GM21723 (cell line): ENCODE measurements around the gene DNAI4.

Experiments used
- ATAC-seq: cut with Tn5 transposase; IDR thresholded peaks from one replicate; pipeline ENCODE4 v1.9.1; 2021; ENCODE audit warnings: mild to moderate bottlenecking, moderate library complexity; ENCODE audit not compliant: unreplicated experiment

DNAI4 gene

GRCh38 chr1:66770240-66770639 is 154.4 kb downstream of the DNAI4 start:
- no peak for ATAC-seq

DNA sequence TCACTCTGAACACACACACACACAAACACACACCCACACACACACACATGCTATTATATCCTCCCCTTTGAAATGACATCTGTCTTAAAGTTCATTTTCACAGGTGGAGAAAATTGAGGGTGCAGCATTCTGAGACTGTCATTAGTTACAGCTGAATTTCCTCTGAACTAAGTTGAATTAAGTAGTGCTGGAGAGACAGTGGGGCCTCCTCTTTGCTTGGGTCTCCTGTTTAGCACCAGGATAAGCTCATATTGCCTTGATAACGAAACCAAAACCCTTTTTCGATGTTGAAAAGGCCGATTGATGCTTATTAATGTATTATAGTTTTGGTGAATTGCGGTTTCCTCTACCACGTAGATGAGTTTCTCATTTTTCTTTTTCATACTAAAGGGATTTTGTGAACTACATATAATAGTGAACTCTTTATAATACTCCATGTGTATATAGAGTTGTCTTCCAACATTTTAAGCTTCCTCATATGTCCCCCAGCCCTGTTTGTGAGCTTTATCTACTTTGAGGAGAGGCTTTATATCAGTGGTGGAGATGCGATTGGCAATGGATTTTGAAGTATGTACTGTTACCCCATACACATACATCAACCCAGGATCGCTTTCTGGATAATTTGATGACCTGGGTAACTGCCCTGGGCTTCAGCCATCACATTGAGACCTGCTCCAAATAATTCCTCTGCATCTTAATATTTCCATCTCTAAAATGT is 155.0 kb downstream of the DNAI4 start:
- ATAC-seq: no peak

DNA sequence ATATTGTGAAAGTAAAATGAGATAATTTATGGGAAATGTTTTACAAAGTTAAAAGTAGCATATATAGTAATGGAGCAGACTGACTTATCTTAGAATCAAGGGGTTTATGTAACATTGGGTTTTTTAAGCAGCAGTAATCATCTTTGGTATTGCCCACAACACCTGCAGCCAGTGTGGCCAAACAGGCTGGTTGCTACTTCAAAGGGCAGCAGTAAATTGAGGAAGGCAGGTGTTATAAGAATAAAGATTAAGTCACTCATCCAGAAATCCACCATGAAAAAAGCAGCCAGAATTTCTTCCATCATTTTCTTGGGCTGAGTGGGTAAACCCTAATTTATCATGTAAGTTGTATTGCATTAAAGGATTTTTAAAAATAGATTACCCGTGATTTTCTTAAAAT is 155.7 kb downstream of the DNAI4 start:
- ATAC-seq: no peak

DNA sequence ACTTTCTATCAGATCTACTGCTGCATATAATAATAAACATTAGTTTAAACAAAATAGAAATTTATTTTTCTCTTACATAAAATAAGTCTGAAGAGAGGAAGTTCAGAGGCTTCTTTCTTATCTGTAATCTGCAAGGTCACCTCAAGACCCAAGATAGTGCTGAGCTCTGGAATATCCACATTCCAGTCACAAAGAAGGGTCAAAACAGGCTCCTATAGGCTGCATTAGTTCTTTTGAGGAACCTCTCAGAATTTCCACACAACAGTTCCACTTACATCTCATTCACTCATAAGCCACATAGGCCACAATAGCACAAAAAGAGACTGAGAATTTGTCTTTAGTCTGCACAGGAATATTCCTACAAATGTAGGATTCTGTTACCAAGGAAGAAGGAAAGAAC is 157.0 kb downstream of the DNAI4 start:
- no peak for ATAC-seq

- ATAC-seq: no peak
Measured at GRCh38 chr1:66764994-66765578, 159.6 kb downstream of the DNAI4 start.
